GM18909 (cell line): ENCODE data around the gene CYP26B1.

Source experiments
- ATAC-seq: cut with Tn5 transposase; IDR thresholded peaks from one replicate; pipeline ENCODE4 v1.9.1; 2021; ENCODE audit warnings: mild to moderate bottlenecking; ENCODE audit not compliant: unreplicated experiment, poor library complexity

CYP26B1 gene, protein sequence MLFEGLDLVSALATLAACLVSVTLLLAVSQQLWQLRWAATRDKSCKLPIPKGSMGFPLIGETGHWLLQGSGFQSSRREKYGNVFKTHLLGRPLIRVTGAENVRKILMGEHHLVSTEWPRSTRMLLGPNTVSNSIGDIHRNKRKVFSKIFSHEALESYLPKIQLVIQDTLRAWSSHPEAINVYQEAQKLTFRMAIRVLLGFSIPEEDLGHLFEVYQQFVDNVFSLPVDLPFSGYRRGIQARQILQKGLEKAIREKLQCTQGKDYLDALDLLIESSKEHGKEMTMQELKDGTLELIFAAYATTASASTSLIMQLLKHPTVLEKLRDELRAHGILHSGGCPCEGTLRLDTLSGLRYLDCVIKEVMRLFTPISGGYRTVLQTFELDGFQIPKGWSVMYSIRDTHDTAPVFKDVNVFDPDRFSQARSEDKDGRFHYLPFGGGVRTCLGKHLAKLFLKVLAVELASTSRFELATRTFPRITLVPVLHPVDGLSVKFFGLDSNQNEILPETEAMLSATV

GRCh38 chr2:72147303-72147971 is at the start of gene CYP26B1:
Gene CYP26B1, minus strand, starts transcription at chr2:72147862. Its CDS starts 28 bp downstream, at chr2:72147834.
- ATAC-seq = no peak

DNA sequence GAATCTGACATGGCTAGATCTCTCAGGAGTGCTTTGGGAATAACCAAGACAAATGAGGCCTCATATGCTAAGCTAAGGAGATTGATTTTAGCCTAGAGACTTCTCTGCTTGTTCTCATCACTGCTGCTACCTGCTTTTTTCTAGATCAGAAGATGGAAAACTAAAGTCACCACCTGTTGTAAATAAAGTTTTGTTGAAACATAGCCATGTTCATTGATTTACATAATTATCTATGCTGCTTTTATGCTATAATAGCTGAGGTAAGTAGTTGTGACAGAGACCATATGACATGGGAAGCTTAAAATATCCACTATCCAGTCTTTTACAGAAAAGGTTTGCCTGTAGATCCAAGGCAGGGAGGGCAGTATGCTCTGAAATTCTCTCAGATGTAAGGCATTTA is 46.1 kb upstream of the CYP26B1 start:
- ATAC-seq = no peak

DNA sequence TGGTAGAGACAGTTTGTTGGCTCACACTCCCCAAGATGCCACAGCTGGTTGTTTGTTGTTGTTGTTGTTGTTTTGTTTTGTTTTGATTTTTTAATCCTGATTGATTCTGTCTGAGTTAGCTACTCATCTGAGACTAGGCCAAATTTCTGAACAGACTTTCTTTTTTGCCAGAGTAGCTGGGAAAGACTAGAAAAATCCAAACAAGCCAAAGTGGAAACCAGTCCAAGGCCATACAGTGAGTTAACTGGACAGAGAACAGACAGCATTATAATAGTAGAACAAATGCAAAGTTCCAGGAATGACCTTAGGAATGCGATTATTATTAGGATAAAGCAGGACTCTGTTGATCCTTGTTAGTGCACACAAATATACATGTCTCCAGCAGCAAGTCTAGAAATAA is 43.8 kb upstream of the CYP26B1 start:
- no peak for ATAC-seq

DNA sequence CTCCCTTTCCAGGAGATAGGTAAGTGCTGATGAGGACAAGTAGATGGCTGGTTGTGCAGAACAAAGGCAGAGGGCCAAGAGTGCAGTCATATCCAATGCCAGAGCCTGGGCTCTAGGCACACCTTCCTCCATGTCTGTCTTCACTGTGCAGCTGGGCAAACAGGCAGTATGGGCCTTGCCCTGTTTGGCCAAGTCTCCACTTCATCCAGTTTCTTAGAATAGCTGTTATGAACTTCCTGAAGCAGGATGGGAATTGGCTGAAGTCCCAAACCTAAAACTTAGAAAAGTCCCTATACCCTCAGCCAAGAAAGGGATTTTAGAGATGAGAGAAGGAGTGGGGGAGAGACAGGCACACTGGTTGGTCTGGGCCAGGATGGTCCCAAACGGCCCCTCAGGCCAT is 37.5 kb upstream of the CYP26B1 start:
- no peak for ATAC-seq

- no peak for ATAC-seq
Observed at GRCh38 chr2:72183466-72183865, 35.8 kb upstream of the CYP26B1 start.

DNA sequence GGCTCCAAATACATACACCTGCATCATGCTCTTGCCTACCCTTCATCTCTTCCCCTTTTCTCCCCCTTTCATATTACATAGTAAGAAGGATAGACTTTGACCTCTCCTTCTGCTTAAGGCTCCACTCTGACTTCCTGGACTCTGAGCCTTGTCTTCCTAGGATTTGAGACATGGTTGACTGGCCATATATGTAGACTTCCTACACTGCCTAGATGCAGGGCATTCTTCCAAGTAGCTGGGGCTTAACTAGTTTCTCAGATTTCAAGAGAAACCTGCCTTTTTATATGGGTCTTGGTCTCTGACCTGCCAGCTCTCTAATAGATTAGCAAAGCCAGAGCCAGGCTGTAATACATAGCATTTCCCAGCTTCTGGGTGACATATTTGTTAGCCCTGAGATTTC is 35.4 kb upstream of the CYP26B1 start:
- ATAC-seq = no peak

GRCh38 chr2:72182547-72182946 is 34.9 kb upstream of the CYP26B1 start:
- ATAC-seq = no peak

DNA sequence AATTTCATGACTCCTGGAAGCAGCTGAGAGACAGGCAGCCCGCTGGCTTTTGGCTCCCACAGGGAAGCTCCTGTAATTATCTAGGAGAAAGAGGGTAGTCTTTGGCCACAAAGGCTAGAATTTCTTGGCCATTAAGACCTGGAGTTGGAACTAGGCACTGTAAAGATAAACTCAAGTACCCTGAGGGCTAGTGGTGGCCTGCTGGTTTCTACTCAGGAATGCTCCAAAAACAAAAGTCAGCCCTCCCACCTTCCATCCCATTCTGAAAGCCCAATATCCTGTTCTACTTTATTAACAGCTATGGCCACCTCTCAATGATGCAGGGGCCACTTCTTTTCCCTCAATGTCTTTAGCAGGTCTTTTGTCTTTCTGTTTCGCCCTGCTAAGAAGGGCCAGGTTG is 34.0 kb upstream of the CYP26B1 start:
- no peak for ATAC-seq

- ATAC-seq = no peak
Observed at GRCh38 chr2:72180351-72180750, 32.7 kb upstream of the CYP26B1 start.

- ATAC-seq = no peak
Observed at GRCh38 chr2:72178551-72178950, 30.9 kb upstream of the CYP26B1 start.

GRCh38 chr2:72176281-72176680 is 28.6 kb upstream of the CYP26B1 start:
- ATAC-seq = no peak

- ATAC-seq = no peak
Observed at GRCh38 chr2:72175636-72176035, 28.0 kb upstream of the CYP26B1 start.

DNA sequence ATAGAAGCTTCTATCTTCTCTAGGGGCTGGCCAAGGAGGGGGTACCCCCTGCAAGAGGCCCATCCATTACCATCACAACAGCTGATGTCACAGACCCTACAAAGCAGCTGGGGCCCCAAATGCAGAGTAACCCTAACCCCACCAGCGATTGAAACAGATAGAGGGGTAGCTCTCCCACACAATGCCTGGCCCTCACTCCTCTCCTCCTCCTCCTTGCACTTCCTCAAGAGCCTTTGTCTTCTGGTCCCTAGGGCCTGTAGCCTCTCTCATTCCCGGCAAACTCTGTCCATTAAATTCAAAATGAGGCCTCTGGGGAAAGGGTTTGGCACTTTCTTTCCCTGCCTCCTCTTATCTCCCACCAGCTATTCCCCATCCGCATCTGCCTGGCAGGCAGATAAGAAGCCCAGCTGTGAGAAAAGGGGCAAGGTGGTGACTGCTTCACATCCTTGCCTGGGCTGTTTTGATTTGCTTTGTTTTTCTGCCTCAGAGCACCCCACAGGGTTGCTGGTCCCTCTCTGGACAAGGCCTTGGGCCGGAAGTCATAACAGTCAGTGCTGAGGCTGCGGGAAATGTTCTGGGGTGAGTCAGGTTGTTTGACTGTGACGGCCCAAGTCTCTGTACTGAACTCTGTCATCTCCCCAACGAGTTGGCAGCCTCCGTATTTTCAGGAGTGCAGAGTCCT is 26.1 kb upstream of the CYP26B1 start:
- ATAC-seq = no peak

DNA sequence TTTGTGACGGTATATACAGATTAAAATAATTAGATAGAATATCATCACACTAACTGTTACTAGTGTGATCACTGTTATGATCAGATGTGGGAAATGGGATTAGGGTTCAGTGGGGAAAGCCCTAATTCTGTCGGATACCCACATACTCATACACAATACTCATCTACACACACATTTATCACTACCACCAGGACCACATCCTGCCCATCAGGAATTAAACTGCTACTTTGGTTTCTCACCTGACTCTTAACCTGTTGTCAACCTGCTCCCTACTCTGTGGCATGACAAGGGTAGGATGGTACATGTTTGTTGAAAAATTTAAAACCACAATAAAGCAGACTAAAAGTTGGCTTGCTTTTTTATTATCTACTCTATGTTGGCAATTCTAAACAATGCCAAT is 24.8 kb upstream of the CYP26B1 start:
- ATAC-seq = no peak

GRCh38 chr2:72166279-72166678 is 18.6 kb upstream of the CYP26B1 start:
- no peak for ATAC-seq

DNA sequence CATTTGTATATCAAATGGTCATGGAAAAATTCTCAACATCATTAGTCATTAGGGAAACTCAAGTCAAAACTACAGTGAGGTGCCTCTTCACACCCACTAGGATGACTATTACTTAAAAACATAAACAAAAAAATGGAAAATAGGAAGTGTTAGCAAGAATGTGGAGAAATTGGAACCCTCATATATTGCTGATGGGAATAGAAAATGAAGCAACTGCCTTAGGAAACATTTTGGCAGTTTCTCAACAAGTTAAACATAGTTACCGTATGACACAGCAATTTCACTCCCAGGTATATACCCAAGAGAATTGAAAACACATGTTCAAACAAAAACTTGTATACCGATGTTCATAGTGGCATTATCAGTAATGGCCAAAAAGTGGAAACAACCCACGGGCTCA is 18.1 kb upstream of the CYP26B1 start:
- no peak for ATAC-seq

- no peak for ATAC-seq
Observed at GRCh38 chr2:72162574-72162973, 14.9 kb upstream of the CYP26B1 start.

DNA sequence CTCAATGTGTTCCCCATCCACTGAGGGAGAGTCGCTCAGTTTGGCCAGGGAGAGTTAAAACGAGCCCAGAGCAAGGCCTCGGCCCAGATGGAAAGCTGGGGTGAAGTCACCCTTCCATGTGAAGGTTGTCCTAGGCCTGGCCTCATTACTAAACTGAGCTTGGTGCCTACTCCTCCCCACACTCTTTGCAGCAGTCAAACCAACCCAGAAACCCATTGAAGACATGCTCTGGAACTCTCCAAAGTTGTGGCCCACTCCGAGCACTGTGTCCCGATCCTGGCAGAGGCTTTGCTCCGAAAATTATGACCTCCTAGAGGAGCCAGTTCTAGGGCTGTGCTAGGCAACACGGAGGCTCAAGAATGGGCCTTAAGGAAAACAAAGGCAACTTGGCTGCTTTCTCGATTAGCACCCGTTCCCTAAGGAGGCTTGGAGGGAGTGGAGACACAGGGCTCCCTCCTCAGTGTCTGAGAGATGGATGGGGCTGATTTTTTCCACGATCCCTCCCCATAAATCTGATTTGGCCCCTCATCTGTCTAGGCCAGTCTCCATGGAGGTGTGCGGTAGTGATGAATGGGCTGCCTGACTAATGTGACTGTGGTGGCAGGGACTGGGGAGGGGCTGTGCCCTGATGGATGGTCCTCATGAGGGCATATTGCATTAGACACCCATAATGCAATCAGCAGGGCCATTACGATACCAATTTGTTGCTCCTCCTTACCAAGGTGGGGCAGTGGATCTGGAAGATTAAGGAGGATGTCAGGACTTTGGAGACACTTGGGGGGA is 11.7 kb upstream of the CYP26B1 start:
- no peak for ATAC-seq

DNA sequence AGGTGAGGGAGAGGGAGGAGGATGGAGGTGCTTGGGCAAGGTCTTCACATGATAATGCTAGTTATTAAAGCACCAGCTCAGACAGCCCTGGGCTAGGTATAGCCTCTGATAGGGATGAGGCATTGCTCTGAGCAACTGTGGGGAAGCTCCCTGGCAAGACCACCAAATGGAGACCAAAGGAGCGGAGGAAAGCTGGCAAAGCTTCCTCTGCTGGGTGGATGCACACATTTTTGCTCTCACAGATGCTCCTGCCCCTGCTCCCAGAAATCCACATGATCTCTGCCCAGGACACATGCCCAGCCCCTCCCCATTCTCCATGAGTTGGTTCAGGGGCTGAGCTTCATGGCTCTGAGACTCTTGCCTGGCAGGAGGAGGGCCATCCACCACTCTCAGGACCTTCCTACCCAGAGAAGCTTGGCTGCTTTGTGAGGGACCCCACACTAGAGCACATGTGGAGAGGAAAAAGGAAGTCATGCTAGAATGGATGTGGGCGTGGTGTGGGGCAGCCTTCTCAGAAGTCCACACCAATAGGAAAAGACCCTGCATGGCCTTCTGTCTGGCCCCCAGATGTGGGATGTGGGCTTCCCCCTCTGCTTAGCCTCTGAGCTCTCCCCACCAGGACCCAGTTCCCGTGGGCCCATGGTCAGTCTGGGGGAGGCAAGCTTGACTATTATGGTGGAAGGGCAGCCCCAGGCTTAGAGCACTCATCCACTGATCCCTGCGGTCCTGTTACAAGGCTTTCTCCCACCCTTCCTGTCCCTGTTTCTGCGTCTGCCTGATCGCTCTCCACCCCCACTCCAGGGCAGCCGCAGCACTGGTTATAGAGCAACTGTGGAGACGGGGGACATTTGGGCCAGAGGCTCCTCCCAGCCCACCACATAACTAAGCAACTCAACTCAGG is 10.5 kb upstream of the CYP26B1 start:
- ATAC-seq = no peak
